Measurements from ENCODE around the gene WDFY2. TPM values are rescaled to one million over a fixed set of nuclear protein-coding genes. Genes with fewer than 3 reads are reported as not detected.
A peak's percentile ranks its signal among the peaks of the same experiment; 100 is the strongest.
"Not testable (repeated sequence)": the region's sequence is repeated elsewhere in the genome, so short reads cannot be mapped to it uniquely, and the experiment has no call there.

The WDFY2 gene
- polyA plus RNA-seq, 1 donor, result 19.8 TPM

DNA sequence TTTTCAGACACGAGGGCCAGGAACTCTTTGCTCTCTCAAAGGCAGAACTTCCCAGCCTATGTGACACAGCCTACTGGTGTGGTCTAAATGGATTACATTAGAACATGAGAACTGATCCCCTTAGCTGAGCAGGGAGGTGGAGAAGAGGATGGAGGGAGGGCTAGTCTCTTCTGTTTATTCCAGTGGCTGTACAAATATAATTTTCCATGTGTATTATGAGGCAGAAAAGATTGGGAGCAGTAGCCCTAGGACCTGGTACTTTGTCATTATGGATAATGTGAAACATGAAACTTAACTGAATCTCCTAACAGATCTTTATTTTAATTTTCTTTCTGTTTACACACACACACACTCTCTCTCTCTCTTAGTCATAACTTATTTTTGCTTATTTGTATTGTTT is 82.1 kb downstream of the WDFY2 start:
- DNase-seq, result no peak

DNA sequence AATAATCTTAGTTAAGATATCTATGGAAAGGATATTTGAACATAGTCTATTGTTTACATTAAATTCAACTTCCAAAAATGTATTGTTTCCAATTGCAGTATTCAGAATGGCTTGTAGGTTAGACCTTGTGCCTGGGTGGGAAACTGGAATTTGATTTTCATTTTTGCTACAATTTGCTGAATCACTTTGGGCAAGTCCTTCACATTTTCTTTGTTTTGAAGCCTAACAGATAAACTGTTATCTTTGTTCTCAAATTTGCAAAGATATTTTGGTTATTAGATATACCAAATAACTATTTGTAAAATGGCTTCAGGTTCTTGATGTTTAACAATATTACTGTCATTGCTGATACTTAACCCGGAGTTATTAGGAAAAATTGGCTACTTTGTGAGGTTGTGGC is 82.6 kb downstream of the WDFY2 start:
- no peak for DNase-seq

DNA sequence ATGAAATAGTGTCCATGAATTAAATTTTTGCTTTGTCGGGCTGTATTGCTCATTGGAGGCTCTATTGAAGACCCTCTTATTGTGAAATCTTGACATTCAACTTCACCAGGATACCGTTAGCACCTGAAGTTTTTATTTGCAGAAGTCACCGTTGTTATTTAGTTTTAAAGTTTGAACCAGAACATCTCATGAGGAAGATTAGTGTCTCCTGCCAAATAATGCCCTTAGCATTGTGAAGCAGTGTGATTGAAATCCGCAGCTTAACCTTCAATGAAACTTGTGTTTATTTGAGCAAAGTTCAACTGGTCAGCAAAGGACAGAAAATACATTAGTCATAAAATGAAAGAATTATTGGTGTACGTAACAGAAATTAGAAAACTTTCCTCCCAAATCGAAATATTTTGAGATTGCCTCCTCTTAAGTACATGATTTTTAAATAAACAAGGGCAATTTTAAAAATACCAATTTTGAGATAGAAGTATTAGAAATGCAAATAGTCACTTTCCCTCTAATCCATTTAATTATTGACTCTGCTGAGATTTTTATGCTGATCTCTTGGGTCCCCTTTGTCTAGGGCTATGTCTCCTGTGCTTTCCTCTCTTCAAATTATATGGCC is 84.4 kb downstream of the WDFY2 start:
- no peak for DNase-seq

DNA sequence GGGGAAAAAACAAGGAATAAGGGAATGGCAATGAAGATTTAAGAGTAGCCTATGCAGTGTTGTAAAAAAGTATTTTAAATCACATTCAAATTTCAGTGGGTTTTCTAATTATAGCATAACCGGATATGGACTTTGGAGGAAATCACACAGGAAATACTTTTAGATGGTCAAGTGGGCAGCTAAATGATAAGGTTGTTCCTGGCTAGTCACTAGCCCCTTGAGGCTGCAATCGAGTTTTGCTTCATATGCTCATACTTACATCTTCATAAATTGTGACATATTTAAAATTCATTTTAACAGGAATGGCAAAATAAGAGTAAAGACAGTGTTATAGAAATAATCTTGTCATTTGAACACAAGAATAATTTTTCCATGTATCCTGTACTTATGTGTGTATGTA is 88.9 kb downstream of the WDFY2 start:
- no peak for DNase-seq

DNA sequence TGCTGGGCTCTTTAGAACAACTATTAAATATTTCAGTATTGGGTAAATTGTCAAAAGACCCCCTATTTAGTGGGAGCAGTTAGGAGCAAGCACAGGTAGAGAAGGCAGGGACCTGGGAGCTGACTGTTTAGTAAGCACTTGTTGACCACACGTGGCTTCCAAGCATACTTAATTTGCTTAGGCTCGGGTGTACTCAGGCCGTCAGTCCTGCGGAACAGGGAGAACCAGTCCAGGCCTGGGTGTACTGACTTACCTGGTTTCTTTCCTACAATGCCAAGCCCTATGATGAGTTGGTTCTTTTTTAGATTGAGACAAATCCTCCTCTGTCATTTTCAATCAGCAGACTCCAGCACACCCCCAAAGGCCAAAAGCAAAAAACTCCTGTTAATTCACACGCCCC is 90.0 kb downstream of the WDFY2 start:
- peak; percentile 35 for DNase-seq

DNA sequence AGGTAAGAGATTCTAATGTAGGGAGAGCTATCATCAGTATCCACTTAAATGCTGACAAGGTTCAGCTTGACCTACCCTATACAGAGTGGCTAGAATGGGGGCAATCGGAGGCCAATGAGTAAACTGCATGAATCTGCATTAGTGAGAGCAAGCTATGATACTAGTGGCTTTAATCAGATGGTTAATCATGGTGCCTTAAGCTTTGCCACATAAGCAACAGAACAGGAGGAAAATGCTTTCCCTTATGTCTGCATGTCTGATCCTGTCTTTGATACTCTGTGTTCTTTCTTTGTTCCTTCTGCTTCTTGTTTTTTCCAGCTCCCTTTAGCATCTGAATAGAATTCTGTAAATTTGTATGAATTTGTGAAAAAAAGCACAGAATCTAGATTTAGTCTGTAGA is 91.1 kb downstream of the WDFY2 start:
- DNase-seq, result no peak

DNA sequence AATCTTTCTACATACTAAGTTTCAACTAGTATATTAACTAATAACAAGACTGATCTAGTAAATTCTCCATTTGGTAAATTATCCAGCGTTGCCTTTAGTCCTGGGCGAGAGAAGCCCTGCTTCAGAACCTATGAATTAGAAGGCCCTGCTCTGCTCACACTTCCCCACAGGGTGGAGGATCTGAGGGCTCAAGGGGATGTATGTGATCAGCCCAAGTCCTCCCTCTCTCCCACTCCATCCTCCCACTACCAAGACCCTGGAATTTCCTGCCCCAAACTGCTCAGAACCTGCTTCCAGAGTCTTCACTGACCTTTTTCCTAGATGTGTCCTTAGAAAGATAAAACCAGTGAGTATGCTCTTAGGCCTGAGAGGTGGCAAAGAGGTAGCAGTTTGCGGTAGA is 91.6 kb downstream of the WDFY2 start:
- DNase-seq, result no peak

DNA sequence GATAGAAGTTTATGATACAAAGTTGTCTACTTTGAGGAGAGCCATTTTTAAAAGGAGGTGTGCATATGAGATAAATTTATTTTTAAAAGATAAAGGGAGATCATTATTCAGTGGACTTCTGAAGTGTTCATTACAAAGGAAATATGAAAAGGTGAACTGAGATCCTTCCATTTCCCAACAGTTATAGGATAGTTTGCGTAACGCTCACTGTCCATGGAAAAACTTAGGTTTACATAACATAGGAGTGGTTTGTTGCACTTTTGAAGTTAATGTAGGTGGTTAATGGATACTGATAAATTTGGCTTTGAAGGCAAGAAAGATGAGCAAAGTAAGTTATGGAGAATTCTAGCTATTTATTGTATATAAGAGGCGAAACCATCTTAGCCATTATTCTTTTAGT is 92.5 kb downstream of the WDFY2 start:
- no peak for DNase-seq

DNA sequence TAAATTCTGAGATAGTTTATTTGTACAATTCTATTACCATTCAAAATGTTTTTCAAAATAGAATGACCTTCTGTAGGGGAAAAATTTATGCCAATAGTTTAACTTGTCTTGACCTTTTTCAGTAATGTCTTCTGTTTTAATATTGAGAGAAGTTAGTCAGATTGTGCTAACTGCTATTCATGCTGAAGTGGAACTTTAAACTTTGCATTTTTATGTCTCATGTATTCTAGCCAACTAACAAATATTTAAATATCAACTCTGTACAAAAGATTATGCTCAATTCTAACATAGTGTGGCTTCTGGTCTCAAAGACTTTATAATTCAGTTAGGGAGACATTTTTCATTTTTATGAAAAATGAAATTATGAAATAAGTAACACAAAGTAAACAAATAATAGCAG is 94.2 kb downstream of the WDFY2 start:
- no peak for DNase-seq

DNA sequence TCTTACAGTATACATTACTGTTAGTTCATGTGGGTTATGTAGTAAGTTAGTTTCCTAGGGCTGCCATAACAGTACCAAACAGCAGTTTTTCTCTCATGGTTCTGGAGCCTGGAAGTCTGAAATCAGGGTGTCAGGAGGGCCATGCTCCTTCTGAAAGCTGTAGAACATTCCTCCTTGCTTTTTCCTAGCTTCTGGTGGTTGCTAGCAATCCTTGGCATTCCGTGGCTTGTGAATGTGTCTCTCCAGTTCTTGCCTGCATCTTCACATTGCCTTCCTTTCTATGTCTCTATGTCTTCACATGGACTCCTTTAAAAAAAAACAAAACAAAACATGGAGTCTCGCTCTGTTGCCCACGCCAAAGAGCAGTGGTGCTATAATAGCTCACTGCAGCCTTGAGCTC is 95.4 kb downstream of the WDFY2 start:
- DNase-seq, result no peak

DNA sequence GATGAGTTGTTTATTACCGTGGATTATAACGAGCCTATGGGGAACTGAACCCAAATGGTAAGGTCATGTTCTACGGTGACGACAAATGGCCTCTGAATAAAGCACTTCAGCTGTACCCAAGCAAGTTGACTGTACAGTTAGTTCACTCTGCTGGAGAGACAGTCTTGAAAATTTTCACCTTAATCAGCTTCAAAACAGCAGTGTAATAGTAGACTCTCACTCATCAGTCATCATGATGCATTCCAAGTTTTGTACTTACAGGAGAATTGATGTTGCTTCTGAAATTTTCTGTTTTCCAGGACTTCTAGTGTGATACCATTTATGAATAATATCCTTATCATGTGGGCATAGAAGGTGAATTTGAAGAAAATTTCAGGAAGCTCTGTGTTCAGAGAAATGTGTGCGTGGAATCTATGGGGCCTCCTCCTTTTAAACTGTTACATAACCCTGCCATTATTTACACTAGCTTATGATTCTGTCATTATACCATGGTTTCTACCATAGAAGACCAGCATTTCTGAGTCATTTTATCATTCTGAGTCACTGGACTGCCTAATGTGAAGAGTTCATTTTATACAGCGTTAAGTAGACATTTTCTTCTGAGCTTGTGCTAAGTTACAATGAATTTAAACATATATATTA is 96.9 kb downstream of the WDFY2 start:
- DNase-seq, result no peak

DNA sequence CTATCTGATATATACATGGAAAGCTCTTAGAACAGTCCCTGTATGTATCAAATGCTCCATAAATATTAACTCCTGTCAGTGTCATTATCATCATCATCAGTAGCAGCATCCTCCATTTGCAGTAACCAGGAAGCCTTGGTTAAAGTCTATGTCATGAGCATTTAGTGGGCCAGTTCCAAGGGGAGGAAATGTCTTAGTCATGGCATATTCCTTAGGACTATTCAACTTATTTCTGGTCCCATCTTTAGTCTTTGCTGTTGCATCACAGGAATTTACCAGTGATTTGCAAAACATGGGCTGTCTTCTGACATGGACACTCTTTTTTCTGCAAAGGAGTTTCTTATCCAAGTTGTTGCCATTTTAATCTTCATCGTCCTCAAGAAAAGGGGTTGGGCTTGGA is 98.4 kb downstream of the WDFY2 start:
- DNase-seq, result no peak

DNA sequence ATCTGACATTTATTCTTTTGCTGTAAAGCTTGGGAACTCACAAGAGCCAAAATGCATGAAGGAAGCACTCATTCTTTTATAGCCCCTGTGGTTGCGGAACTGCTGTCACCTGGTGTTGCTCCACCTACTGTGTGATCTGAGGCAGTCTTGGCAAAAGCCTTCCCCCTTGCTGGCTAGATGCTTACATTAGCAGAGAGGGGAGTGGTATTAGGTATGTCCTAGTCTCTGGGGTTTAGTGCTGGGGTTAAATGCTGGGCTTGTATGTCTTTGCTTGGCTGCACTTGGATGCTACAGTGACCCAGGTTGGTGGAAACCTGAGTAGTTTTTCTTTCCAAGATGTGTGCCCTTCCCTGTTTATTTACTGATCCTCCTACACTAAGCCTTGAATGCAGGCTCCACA is 99.3 kb downstream of the WDFY2 start:
- peak; percentile 70 for DNase-seq

DNA sequence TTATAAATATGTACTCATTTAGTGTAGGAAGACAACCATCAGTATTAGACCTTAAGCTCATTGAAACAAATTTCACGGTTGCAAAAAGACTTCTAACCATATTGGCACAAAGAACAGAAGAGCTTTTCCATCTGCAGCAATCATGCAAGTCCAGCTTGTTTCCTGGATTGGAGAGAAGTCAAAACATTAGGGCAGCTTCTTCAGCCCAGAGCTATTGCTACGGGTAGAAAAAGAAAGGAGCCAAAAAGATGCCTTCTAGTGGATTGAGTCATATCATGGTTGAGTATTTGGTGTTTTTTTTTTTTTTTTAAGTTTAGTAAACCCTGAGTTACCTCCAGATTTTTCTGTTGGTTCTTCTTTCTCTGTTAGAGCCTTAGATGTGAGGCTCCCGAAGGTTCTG is 99.8 kb downstream of the WDFY2 start:
- no peak for DNase-seq

DNA sequence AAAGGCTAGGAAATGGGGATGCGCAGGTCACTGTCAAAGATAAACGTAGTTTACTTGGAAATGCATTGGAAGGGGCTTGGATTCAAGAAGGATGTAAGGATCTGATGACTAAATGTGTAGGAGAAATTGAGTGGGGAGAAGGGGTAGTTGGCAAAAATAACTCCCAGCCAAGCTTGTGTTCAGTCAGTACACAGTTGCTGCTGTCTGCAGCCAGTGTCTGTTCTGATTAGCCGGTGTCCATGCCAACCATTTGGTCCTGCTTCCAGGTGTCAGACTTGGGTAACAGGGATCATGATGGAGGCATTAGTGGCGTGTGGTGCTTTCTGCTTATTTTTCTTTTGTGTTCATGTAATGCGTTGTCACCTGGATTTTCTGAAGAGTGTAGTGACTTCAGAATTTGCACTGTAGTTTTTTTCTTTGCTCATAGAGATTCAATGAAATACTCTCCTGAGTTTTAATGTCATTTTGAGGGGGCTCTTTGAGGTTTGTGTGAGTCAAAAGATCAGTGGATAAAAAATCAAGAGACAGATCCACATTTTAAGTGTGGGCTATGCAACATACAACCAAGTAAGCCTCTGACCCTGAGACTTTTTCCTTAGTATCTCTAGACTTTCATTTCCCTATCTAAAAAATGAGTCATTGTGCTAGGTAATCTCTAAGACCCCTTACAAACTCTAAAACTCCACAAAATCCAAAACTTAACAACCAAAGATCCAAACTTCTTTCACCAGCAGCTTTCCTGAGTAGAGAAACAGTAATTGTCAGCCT is 103.9 kb downstream of the WDFY2 start:
- no peak for DNase-seq

DNA sequence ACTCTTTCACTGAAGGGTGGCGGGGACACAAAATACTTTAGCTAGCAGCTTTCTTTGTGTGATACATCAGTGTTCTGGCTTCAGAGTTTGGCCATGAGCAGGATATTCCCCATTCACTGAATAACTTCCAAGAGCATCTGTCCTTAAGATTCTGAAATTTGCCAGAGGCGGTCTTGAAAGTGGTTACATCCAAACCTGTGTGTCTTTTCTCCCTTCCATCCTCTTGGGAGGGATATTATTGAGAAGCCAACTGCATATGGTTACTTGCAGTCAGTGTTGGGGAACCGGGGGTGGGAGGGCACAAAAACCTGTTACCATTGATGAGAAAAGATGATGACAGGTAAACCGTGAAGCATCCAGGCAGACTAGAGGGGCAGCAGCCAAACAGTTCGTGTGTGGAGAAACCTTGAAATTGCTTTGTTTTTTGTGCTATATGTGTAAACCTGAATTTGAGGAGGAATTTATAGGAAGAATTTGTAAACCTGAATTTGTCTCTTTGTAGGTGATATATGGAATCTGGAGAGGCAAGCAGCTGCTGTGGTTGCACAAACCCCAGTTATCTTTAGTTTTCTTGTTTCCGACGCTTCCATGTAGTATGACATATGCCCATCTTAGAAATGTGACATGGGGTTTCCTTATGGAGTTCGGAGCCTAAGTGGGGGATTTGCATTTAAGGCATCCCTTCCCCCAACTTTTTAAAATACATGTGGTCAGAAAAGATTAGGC is 104.8 kb downstream of the WDFY2 start:
- no peak for DNase-seq

DNA sequence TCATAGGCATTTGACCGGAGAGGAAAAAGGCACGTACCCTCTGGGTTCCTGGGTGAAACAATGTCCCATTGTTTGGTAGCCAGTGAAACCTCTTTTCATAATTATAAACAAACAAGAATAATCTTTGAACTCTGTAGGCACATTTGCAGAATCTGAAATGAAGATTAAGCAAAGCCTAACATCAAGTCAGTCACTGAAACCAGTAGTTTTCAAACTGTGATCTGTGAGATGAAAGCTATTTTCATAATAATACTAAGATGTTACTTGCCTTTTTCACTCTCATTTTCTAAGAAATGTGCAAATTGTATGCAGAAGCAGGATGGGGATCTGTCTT is 105.4 kb downstream of the WDFY2 start:
- DNase-seq, result no peak

DNA sequence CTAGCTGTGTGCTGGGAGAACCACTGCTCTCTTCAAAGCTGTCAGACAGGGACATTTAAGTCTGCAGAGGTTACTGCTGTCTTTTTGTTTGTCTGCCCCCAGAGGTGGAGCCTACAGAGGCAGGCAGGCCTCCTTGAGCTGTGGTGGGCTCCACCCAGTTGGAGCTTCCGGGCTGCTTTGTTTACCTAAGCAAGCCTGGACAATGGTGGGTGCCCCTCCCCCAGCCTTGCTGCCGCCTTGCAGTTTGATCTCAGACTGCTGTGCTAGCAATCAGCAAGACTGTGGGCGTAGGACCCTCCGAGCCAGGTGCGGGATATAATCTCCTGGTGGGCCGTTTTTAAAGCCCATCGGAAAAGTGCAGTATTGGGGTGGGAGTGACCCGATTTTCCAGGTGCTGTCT is 111.4 kb downstream of the WDFY2 start:
- DNase-seq, result not testable (repeated sequence)

DNA sequence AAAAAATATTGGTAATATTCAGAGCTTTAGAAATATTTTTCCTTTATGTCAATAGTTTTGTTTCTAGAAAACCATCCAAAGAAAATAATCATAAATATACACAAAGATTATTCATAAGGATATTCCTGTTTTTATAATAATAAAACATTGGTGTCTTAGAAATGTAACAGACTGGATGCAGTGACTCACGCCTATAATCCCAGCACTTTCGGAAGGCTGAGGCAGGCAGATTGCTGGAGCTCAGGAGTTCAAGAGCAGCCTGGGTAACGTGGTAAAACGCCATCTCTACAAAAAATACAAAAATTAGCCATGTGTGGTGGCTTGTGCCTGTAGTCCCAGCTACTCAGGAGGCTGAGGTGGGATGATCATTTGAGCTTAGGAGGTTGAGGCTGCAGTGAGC is 112.9 kb downstream of the WDFY2 start:
- no peak for DNase-seq

DNA sequence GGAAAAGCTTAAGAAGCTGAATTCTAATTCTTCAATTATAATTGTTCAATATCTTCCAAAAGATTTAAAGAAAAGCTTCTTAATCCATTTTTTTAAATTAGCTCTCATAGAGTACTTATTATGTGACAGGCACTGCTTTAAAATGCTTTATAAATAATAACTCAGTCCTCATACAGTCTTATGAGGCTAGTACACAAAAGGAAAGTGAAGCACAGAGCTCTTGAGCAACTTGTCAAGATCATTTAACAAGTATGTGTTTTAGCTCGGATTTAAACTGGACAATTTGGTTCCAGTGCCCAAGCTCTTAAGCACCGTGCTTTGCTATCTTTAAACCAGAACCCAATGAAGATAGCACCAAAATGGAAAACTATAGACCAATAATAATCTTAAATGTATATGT is 113.6 kb downstream of the WDFY2 start:
- DNase-seq, result no peak

DNA sequence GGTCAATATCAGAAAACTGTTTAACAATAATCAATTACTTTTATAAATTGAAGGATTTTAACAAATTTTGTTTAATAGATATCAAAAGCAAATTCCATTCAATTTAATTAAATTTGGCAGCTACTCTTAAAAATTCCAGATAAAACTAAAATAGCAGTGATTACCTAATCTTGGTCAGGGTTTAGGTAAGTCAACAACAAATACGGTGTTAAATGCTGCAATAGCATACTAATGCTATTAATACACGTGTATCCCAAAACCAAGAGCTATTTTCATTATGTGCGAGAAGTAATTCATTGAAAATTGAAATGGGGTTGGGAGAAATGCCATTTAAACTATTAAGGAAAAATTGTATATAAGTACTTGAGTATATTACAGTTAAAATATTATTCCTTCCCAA is 114.1 kb downstream of the WDFY2 start:
- DNase-seq, result no peak

DNA sequence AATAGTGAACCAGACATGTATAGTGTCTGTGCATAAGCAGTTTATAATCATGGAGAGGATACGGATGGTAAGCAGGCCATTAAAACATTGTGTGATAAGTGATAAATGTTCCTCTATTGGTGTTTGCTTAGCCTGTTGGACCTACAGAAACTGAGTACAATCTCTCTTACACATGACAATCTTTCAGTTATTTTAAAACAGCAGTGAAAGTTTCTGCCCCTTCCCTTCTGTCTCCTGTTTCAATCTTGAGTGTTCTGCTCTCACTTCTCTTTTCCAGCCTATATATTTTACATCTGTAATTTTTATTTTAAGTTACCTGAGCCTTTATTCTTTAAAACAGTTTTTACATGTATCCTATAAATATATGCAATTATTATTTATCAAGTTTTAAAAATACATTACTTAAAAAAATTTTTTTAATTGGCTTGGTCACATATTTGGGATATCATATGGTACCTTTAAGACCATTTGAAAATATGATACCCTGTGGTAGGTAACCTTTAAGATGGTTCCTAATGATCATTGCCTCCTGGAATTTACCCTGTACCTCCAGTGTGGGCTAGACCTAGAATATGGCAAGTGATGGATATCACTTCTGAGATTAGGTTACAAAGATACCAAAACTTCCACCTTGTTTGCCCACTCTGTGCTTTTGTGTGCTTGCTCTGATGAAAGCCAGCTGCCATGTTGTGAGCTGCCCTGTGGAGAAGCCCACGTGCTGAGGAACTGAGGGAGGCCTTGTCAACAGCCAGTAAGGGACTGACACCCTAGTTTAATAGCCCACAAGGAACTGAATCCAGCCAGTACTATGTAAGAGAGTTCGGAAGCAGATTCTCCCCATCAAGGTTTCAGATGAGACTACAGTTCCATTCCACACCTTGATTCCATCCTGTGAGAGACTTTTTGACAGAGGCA is 120.4 kb downstream of the WDFY2 start:
- DNase-seq, result no peak

All from left kidney (tissue), 2 donors.